H7 (cell line): ENCODE measurements around the gene SLC22A5. TPM values are rescaled to one million over a fixed set of nuclear protein-coding genes. Genes with fewer than 3 reads are reported as not detected.
"Not testable (repeated sequence)": the region's sequence is repeated elsewhere in the genome, so short reads cannot be mapped to it uniquely, and the experiment has no call there.

ENCODE experiments used
- DNase-seq: peaks from one replicate; pipeline ENCODE4 v3.0.0; 2012
- H3K27me3 ChIP-seq: 2 replicates; pipeline ENCODE4 v1.6.0; 2011; ENCODE audit warnings: mild to moderate bottlenecking, low read length; ENCODE audit not compliant: control insufficient read depth, insufficient read depth
- H3K36me3 ChIP-seq: replicated peaks from 2 replicates; pipeline ENCODE4 v1.5.1; 2011; ENCODE audit warnings: low read length; ENCODE audit not compliant: control insufficient read depth, insufficient read depth
- H3K4me3 ChIP-seq: 2 replicates; pipeline ENCODE4 v1.5.1; 2011; ENCODE audit warnings: low read depth, mild to moderate bottlenecking, control low read depth, low read length, moderate library complexity; ENCODE audit not compliant: insufficient read depth
- total RNA-seq: library from RNA; depleted of rRNA; stranded (reverse); fragments of >200 nt; shearing (Covaris generic); gene quantifications from 2 replicates; pipeline ENCODE4 v1.2.3, GENCODE V29; 2014

SLC22A5 gene
- total RNA-seq, 1 experiment from 2014 or later, result 0.76 TPM

- Histone ChIP-seq H3K27me3 (no peaks in the 10 kb centered on the region; the same call in 1 of the 2 replicates), H3K36me3 (no peaks in the 10 kb centered on the region), H3K4me3 (no peak overlapping the region)
- DNase-seq, result no peak
These were observed 36.8 kb downstream of the SLC22A5 start for GRCh38 chr5:132406144-132406783.

- H3K36me3 ChIP-seq, result no peaks in the 10 kb centered on the region
- no peak for DNase-seq
- H3K27me3 ChIP-seq, result no peaks in the 10 kb centered on the region; the same call in 1 of the 2 replicates
- H3K4me3 ChIP-seq, result no peak overlapping the region
These were observed 38.5 kb downstream of the SLC22A5 start for GRCh38 chr5:132407970-132408369.

- Histone ChIP-seq H3K27me3 (no peaks in the 10 kb centered on the region; the same call in 1 of the 2 replicates), H3K4me3 (no peak overlapping the region), H3K36me3 (no peaks in the 10 kb centered on the region)
- DNase-seq, result no peak
These were observed 38.9 kb downstream of the SLC22A5 start for GRCh38 chr5:132408456-132408855.

- no peak for DNase-seq
- Histone ChIP-seq H3K27me3 (no peaks in the 10 kb centered on the region; the same call in 1 of the 2 replicates), H3K4me3 (no peak overlapping the region), H3K36me3 (no peaks in the 10 kb centered on the region)
These were observed 39.5 kb downstream of the SLC22A5 start for GRCh38 chr5:132408965-132409364.

- no peaks in the 10 kb centered on the region for H3K36me3 ChIP-seq
- DNase-seq, result peak; percentile 96
These were observed 41.2 kb downstream of the SLC22A5 start for GRCh38 chr5:132410451-132411303.

GRCh38 chr5:132411304-132412013, 41.9 kb downstream of the SLC22A5 start:
- H3K4me3 ChIP-seq, result peak overlapping the region; percentile 53; the same call in 1 of the 2 replicates
- DNase-seq, result no peak

More at GRCh38 chr5:132410451-132411303, 41.2 kb downstream of the SLC22A5 start:
- H3K27me3 ChIP-seq, result no peaks in the 10 kb centered on the region; the same call in 1 of the 2 replicates
- H3K4me3 ChIP-seq, result peak overlapping the region; percentile 53

GRCh38 chr5:132413567-132413966, 44.1 kb downstream of the SLC22A5 start:
- Histone ChIP-seq H3K4me3 (no peak overlapping the region), H3K36me3 (no peaks in the 10 kb centered on the region), H3K27me3 (no peaks in the 10 kb centered on the region; the same call in 1 of the 2 replicates)
- DNase-seq, result no peak

More at GRCh38 chr5:132411304-132412013, 41.9 kb downstream of the SLC22A5 start:
- Histone ChIP-seq H3K36me3 (no peaks in the 10 kb centered on the region), H3K27me3 (no peaks in the 10 kb centered on the region; the same call in 1 of the 2 replicates)

- no peaks in the 10 kb centered on the region for H3K36me3 ChIP-seq
- DNase-seq, result no peak
- H3K4me3 ChIP-seq, result no peak overlapping the region
These were observed 45.3 kb downstream of the SLC22A5 start for GRCh38 chr5:132414634-132415378.

GRCh38 chr5:132415516-132415915, 46.0 kb downstream of the SLC22A5 start:
- H3K36me3 ChIP-seq, H3K27me3 ChIP-seq, DNase-seq, H3K4me3 ChIP-seq: not testable (repeated sequence)

More at GRCh38 chr5:132414634-132415378, 45.3 kb downstream of the SLC22A5 start:
- no peaks in the 10 kb centered on the region; the same call in 1 of the 2 replicates for H3K27me3 ChIP-seq

- no peaks in the 10 kb centered on the region for H3K36me3 ChIP-seq
- no peaks in the 10 kb centered on the region for H3K27me3 ChIP-seq
- no peak overlapping the region for H3K4me3 ChIP-seq
- no peak for DNase-seq
These were observed 46.9 kb downstream of the SLC22A5 start for GRCh38 chr5:132416306-132417009.

- DNase-seq, result no peak
- H3K36me3 ChIP-seq, result no peaks in the 10 kb centered on the region
- no peak overlapping the region for H3K4me3 ChIP-seq
These were observed 47.5 kb downstream of the SLC22A5 start for GRCh38 chr5:132417010-132417439.

GRCh38 chr5:132417461-132417860, 48.0 kb downstream of the SLC22A5 start:
- H3K36me3 ChIP-seq, result no peaks in the 10 kb centered on the region
- no peaks in the 10 kb centered on the region for H3K27me3 ChIP-seq
- no peak for DNase-seq
- H3K4me3 ChIP-seq, result no peak overlapping the region

More at GRCh38 chr5:132417010-132417439, 47.5 kb downstream of the SLC22A5 start:
- H3K27me3 ChIP-seq, result no peaks in the 10 kb centered on the region

GRCh38 chr5:132417889-132418485, 48.5 kb downstream of the SLC22A5 start:
- Histone ChIP-seq H3K27me3 (no peaks in the 10 kb centered on the region), H3K36me3 (no peaks in the 10 kb centered on the region), H3K4me3 (no peak overlapping the region)
- DNase-seq, result no peak
